Stimulated activated CD4-positive, alpha-beta T cell treated with anti-CD3 and anti-CD28 coated beads, Interleukin-15, amount 100 ng/mL, for 48 hours (primary cell): ENCODE results near the gene CRYBG2.
"Not testable (repeated sequence)": the region's sequence is repeated elsewhere in the genome, so short reads cannot be mapped to it uniquely, and the experiment has no call there.

Source experiments
- DNase-seq, 2 donors: peaks; one replicate each; pipeline ENCODE4 v3.0.0-alpha.2; 2020; ENCODE audit warnings: low read depth in 2 of 2

Gene CRYBG2

GRCh38 chr1:26350701-26351589 is 3.0 kb downstream of the CRYBG2 start:
- no peak for DNase-seq

GRCh38 chr1:26350343-26350700 is 3.6 kb downstream of the CRYBG2 start:
- no peak for DNase-seq

GRCh38 chr1:26349877-26350244 is 4.1 kb downstream of the CRYBG2 start:
- no peak for DNase-seq

- no peak for DNase-seq
These were observed 4.6 kb downstream of the CRYBG2 start for GRCh38 chr1:26349188-26349876.

GRCh38 chr1:26346274-26347033 is 7.5 kb downstream of the CRYBG2 start:
- no peak for DNase-seq

- no peak for DNase-seq
These were observed 8.2 kb downstream of the CRYBG2 start for GRCh38 chr1:26345718-26346117.

GRCh38 chr1:26344147-26344920 is 9.6 kb downstream of the CRYBG2 start:
- DNase-seq = no peak

- DNase-seq = no peak
These were observed 13.9 kb downstream of the CRYBG2 start for GRCh38 chr1:26340047-26340481.

GRCh38 chr1:26338670-26339069 is 15.3 kb downstream of the CRYBG2 start:
- no peak for DNase-seq

GRCh38 chr1:26337625-26338024 is 16.3 kb downstream of the CRYBG2 start:
- DNase-seq = no peak

- DNase-seq = no peak
These were observed 16.8 kb downstream of the CRYBG2 start for GRCh38 chr1:26337206-26337535.

- DNase-seq = peak; percentile 63 to 86
These were observed 17.3 kb downstream of the CRYBG2 start for GRCh38 chr1:26336477-26337205.

- DNase-seq = no peak
These were observed 18.0 kb downstream of the CRYBG2 start for GRCh38 chr1:26335774-26336476.

GRCh38 chr1:26333312-26333711 is 20.6 kb downstream of the CRYBG2 start:
- not testable (repeated sequence) for DNase-seq

GRCh38 chr1:26330276-26330675 is 23.7 kb downstream of the CRYBG2 start:
- no peak for DNase-seq

GRCh38 chr1:26329380-26329779 is 24.6 kb downstream of the CRYBG2 start:
- DNase-seq = not testable (repeated sequence)

- DNase-seq = no peak
These were observed 25.3 kb downstream of the CRYBG2 start for GRCh38 chr1:26328597-26328996.

GRCh38 chr1:26327956-26328362 is 26.0 kb downstream of the CRYBG2 start:
- no peak for DNase-seq

- DNase-seq = no peak
These were observed 29.4 kb downstream of the CRYBG2 start for GRCh38 chr1:26324550-26324949.

GRCh38 chr1:26323382-26323781 is 30.5 kb downstream of the CRYBG2 start:
- no peak for DNase-seq

GRCh38 chr1:26322042-26322331 is 31.9 kb downstream of the CRYBG2 start:
- no peak for DNase-seq
